Sigmoid colon (tissue), 4 donors: Measurements from ENCODE around the gene RAC2.

Experiments used
- CTCF ChIP-seq, 4 experiments: fragments of 450-650 bp in 3 of 4; fragments of 200-600 bp in 1 of 4; IDR thresholded peaks; one replicate each; pipeline ENCODE4 v1.5.1; 2016 to 2019; ENCODE audit warnings: antibody characterized with exemption in 4 of 4, mild to moderate bottlenecking in 3 of 4, moderate library complexity in 2 of 4
- EP300 ChIP-seq, 4 donors: sonication (generic); formaldehyde crosslinking; IDR thresholded peaks; one replicate each; pipeline ENCODE4 v1.6.1; 2017; ENCODE audit warnings: antibody characterized with exemption in 4 of 4
- POLR2A ChIP-seq, 2 donors: fragments of 450-650 bp; IDR thresholded peaks; one replicate each; pipeline ENCODE4 v1.6.1; 2016; ENCODE audit warnings: antibody characterized with exemption in 2 of 2, mild to moderate bottlenecking in 2 of 2, moderate library complexity in 2 of 2

GRCh38 chr22:37289156-37289735, 45.2 kb upstream of the RAC2 start:
- no peak for TF ChIP-seq CTCF (IDR thresholded peaks at IDR 0.05)
- no peak for TF ChIP-seq EP300 (IDR thresholded peaks at IDR 0.05)
- no peak for TF ChIP-seq POLR2A (IDR thresholded peaks at IDR 0.05)
